ENCODE data around the gene CTAGE9.
"Not testable (repeated sequence)": the region's sequence is repeated elsewhere in the genome, so short reads cannot be mapped to it uniquely, and the experiment has no call there.

Gene CTAGE9

GRCh38 chr6:131727868-131728267 is 17.1 kb upstream of the CTAGE9 start:
- DNase-seq, result no peak

- DNase-seq, result no peak
Observed at GRCh38 chr6:131727467-131727866, 16.6 kb upstream of the CTAGE9 start.

GRCh38 chr6:131724114-131724513 is 13.3 kb upstream of the CTAGE9 start:
- no peak for DNase-seq

- DNase-seq, result no peak
Observed at GRCh38 chr6:131721161-131721560, 10.3 kb upstream of the CTAGE9 start.

GRCh38 chr6:131717836-131718542 is 7.2 kb upstream of the CTAGE9 start:
- no peak for DNase-seq

- not testable (repeated sequence) for DNase-seq
Observed at GRCh38 chr6:131715567-131715966, 4.8 kb upstream of the CTAGE9 start.

- not testable (repeated sequence) for DNase-seq
Observed at GRCh38 chr6:131703905-131704304, 6.9 kb downstream of the CTAGE9 start.

GRCh38 chr6:131700851-131701250 is 10.0 kb downstream of the CTAGE9 start:
- not testable (repeated sequence) for DNase-seq

GRCh38 chr6:131696956-131697355 is 13.9 kb downstream of the CTAGE9 start:
- DNase-seq, result no peak

- DNase-seq, result no peak
Observed at GRCh38 chr6:131694832-131695426, 15.9 kb downstream of the CTAGE9 start.

GRCh38 chr6:131693384-131693783 is 17.4 kb downstream of the CTAGE9 start:
- no peak for DNase-seq

- DNase-seq, result no peak
Observed at GRCh38 chr6:131692589-131692988, 18.2 kb downstream of the CTAGE9 start.

GRCh38 chr6:131692031-131692430 is 18.8 kb downstream of the CTAGE9 start:
- no peak for DNase-seq

GRCh38 chr6:131688286-131688685 is 22.5 kb downstream of the CTAGE9 start:
- DNase-seq, result no peak

- DNase-seq, result no peak
Observed at GRCh38 chr6:131687022-131687421, 23.8 kb downstream of the CTAGE9 start.

GRCh38 chr6:131685266-131685780 is 25.5 kb downstream of the CTAGE9 start:
- DNase-seq, result no peak

GRCh38 chr6:131683479-131683878 is 27.3 kb downstream of the CTAGE9 start:
- no peak for DNase-seq

- DNase-seq, result no peak
Observed at GRCh38 chr6:131682442-131682841, 28.4 kb downstream of the CTAGE9 start.

GRCh38 chr6:131681585-131681984 is 29.2 kb downstream of the CTAGE9 start:
- no peak for DNase-seq

GRCh38 chr6:131680868-131681267 is 29.9 kb downstream of the CTAGE9 start:
- DNase-seq, result no peak

- no peak for DNase-seq
Observed at GRCh38 chr6:131678442-131678841, 32.4 kb downstream of the CTAGE9 start.

GRCh38 chr6:131673184-131673583 is 37.6 kb downstream of the CTAGE9 start:
- no peak for DNase-seq

GRCh38 chr6:131669891-131670290 is 40.9 kb downstream of the CTAGE9 start:
- no peak for DNase-seq

GRCh38 chr6:131663578-131664165 is 47.1 kb downstream of the CTAGE9 start:
- DNase-seq, result no peak

Data from NCI-H510A (cell line).